GM18511 (cell line): Measurements from ENCODE around the gene CLEC4C.

Source experiments
- ATAC-seq: cut with Tn5 transposase; IDR thresholded peaks from one replicate; pipeline ENCODE4 v1.9.1; 2021; ENCODE audit warnings: mild to moderate bottlenecking, moderate library complexity; ENCODE audit not compliant: unreplicated experiment

The CLEC4C gene

GRCh38 chr12:7729746-7730145 is 17.4 kb downstream of the CLEC4C start:
- ATAC-seq: no peak

GRCh38 chr12:7723926-7724325 is 23.2 kb downstream of the CLEC4C start:
- ATAC-seq: no peak

GRCh38 chr12:7719946-7720730 is 27.0 kb downstream of the CLEC4C start:
- ATAC-seq: no peak

GRCh38 chr12:7716381-7716780 is 30.8 kb downstream of the CLEC4C start:
- no peak for ATAC-seq

GRCh38 chr12:7712841-7713442 is 34.2 kb downstream of the CLEC4C start:
- ATAC-seq: no peak

GRCh38 chr12:7711133-7711532 is 36.0 kb downstream of the CLEC4C start, which contains the start of gene DPPA3:
Gene DPPA3, plus strand, starts transcription at chr12:7711433. Its CDS starts 138 bp downstream, at chr12:7711571.
- no peak for ATAC-seq

GRCh38 chr12:7709969-7710675 is 37.1 kb downstream of the CLEC4C start:
- ATAC-seq: no peak

- no peak for ATAC-seq
Measured at GRCh38 chr12:7705846-7706245, 41.3 kb downstream of the CLEC4C start.

GRCh38 chr12:7695566-7696197 is 51.5 kb downstream of the CLEC4C start, which contains the start of gene GDF3:
Gene GDF3, minus strand, starts transcription at chr12:7695775. Its CDS starts 47 bp downstream, at chr12:7695728.
- ATAC-seq: no peak

GRCh38 chr12:7695237-7695560 is 52.0 kb downstream of the CLEC4C start:
- ATAC-seq: no peak

GRCh38 chr12:7694556-7695236 is 52.5 kb downstream of the CLEC4C start:
- no peak for ATAC-seq

GRCh38 chr12:7693793-7694192 is 53.4 kb downstream of the CLEC4C start:
- ATAC-seq: no peak

GRCh38 chr12:7681535-7681934 is 65.6 kb downstream of the CLEC4C start:
- ATAC-seq: no peak
